SW480 (cell line): ENCODE data around the gene DBT.
"Not testable (repeated sequence)": the region's sequence is repeated elsewhere in the genome, so short reads cannot be mapped to it uniquely, and the experiment has no call there.

Experiments used
- DNase-seq: peaks from one replicate; pipeline ENCODE4 v3.0.0-alpha.2; 2016; ENCODE audit warnings: low spot score

DBT gene

GRCh38 chr1:100250264-100250663 is 630 bp upstream of the DBT start:
- DNase-seq, result no peak

DNA sequence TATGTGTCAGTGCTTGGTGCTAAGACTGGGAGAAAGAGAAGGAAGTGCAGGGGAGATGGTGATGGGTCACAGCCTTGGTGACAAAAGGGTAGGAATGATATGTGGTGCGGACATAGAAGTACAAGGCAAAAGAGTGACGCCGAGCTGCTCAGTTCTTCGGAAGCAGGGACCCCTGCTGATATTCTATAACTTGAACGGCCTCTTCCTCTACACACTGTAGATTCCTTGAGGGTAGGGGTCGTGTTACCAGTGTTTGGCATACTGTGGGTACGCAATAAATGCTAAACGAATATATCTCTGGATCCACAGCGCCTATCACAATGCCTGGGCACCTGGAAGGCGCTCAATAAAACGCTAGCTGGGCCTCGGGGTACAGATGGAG is 488 bp downstream of the DBT start:
- no peak for DNase-seq

GRCh38 chr1:100246738-100247137 is 2.9 kb downstream of the DBT start:
- no peak for DNase-seq

GRCh38 chr1:100240631-100241030 is 9.0 kb downstream of the DBT start:
- no peak for DNase-seq

- DNase-seq, result no peak
These were observed 9.7 kb downstream of the DBT start for GRCh38 chr1:100239961-100240360.

GRCh38 chr1:100237091-100237490 is 12.5 kb downstream of the DBT start:
- no peak for DNase-seq

GRCh38 chr1:100234432-100234831 is 15.2 kb downstream of the DBT start:
- no peak for DNase-seq

- not testable (repeated sequence) for DNase-seq
These were observed 16.1 kb downstream of the DBT start for GRCh38 chr1:100233566-100233965.

GRCh38 chr1:100232156-100232555 is 17.5 kb downstream of the DBT start:
- no peak for DNase-seq

GRCh38 chr1:100231721-100232120 is 17.9 kb downstream of the DBT start:
- DNase-seq, result no peak

DNA sequence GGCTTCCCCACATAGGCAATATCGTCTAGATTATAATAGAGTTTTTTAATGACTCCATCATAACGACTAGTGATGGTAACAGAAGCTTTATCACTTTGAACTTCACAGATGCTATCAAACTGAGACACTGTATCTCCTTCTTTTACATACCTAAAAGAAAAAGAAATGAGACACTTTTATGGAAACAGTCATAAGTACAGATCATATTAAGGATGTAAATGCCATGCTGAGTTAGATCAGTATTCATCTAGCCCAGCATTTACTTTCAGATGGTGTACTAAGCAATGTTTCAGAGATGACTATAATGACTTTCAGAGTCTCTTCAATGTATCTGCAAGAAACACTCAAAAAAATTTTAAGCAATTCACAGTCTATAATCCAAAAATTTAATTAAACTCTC is 18.9 kb downstream of the DBT start:
- no peak for DNase-seq

DNA sequence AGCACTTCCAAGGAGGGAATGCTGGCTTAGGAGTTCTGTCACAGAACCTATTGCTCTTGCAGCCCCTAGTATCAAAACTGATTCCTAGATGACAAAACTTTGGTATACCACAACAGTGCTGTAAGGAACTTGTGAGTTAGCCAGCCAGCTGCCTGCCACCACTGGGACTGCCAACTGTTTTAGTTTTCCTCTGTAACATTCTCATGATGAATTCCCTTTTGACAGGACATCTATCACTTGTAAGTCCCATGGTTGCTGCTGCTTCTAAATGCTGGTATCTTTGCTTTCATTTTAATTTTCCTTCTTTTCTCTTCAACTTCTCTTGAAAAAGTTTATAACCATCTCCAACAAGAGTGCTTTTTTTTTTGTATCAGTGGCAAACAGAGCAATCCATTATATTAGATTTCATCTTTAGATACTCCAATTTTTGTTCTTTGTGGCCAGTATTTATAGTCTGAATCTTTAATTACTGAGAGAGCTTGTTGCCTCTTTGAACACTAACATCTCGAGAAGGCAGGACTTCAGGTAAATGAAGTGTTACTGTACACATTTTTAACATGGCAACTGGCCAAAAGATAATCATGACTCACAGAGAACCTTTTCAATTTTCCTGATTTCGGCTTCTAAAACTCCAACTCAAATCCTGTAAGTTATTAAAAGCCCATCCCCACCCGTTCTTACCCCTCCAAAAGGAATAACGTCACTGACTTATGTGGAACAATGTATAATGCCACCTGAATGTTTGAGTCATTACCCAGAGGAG is 19.8 kb downstream of the DBT start:
- DNase-seq, result no peak

GRCh38 chr1:100222428-100222827 is 27.2 kb downstream of the DBT start:
- DNase-seq, result no peak

GRCh38 chr1:100219883-100220282 is 29.8 kb downstream of the DBT start:
- DNase-seq, result no peak

DNA sequence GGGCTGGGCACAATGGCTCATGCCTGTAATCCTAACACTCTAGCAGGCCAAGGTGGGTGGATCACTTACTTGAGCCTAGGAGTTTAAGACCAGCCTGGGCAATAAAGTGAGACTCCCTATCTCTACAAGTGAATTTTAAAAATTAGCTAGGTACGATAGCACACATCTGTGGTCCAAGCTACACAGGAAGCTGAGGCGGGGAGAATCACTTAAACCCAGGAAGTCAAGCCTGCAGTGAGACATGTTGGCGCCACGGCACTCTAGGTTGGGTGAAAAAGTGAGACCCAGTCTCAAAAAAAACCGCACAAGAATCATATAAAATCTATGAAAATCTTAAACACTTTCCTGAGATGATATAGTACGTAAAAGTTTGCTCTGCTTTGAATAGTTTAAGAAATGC is 30.2 kb downstream of the DBT start:
- DNase-seq, result no peak

- no peak for DNase-seq
These were observed 31.8 kb downstream of the DBT start for GRCh38 chr1:100217834-100218233.

- DNase-seq, result no peak
These were observed 34.5 kb downstream of the DBT start for GRCh38 chr1:100215101-100215500.

- no peak for DNase-seq
These were observed 36.5 kb downstream of the DBT start for GRCh38 chr1:100213141-100213540.

DNA sequence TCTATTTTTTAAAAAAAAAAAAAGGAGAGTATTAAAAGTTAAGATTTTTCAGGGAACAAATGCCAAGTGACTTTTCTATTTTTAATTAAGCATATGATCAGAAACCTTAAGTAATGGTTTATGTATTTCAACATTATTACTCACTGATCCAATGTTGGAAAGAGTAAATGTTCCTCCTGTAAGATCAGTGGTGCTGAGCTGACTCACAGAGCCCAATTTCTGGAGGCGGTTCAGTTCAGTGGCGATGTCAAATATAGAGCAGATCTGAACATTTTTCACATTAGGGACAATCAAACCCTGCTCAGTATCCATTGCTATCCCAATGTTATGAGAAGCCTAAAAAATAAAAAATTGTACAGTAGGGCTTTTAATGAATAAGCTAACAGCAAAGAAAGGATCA is 43.3 kb downstream of the DBT start:
- no peak for DNase-seq

- not testable (repeated sequence) for DNase-seq
These were observed 44.0 kb downstream of the DBT start for GRCh38 chr1:100205593-100205992.

GRCh38 chr1:100205103-100205502 is 44.5 kb downstream of the DBT start:
- not testable (repeated sequence) for DNase-seq

DNA sequence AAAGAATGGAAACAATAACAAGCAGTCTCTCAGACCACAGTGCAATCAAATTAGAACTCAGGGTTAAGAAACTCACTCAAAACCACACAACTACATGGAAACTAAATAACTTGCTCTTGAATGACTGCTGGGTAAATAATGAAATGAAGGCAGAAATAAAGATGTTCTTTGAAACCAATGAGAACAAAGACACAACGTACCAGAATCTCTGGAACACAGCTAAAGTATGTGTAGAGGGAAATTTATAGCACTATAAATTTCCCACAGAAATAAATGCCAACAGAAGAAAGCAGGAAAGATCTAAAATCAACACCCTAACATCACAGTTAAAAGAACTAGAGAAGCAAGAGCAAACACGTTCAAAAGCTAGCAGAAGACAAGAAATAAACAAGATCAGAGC is 46.9 kb downstream of the DBT start:
- not testable (repeated sequence) for DNase-seq

- DNase-seq, result not testable (repeated sequence)
These were observed 49.6 kb downstream of the DBT start for GRCh38 chr1:100200060-100200459.

- no peak for DNase-seq
These were observed 51.0 kb downstream of the DBT start for GRCh38 chr1:100198596-100198995.
